Naive thymus-derived CD4-positive, alpha-beta T cell (primary cell): ENCODE measurements around the gene ACIN1. TPM values are rescaled to one million over a fixed set of nuclear protein-coding genes. Genes with fewer than 3 reads are reported as not detected.

Experiments
- ATAC-seq: fragments of 150-1000 bp; cut with Tn5 transposase; 2 replicates; pipeline ENCODE4 v1.10.0; 2021; ENCODE audit warnings: mild to moderate bottlenecking, moderate library complexity
- CTCF ChIA-PET: fragments of 350-600 bp; sonication (Branson Sonifier 250); formaldehyde crosslinking; loops from one replicate; lab custom pipeline; 2021; ENCODE audit warnings: antibody characterized with exemption; lab: Charles Lee
- POLR2A ChIA-PET: fragments of 350-600 bp; sonication (Branson Sonifier 250); formaldehyde crosslinking; loops from one replicate; lab custom pipeline; 2021; ENCODE audit warnings: antibody characterized with exemption, inconsistent platforms; lab: Charles Lee
- DNase-seq, 9 donors: peaks; one replicate each; pipeline versions ENCODE4 v3.0.0 to v3.0.0-alpha.2; 2020 to 2022; ENCODE audit warnings: mixed read lengths in 1 of 9
- H3K27ac ChIP-seq: one replicate; pipeline ENCODE4 v1.7.0; 2013; ENCODE audit warnings: mild to moderate bottlenecking, low read depth, low read length, moderate library complexity
- H3K27me3 ChIP-seq, 2 donors: one replicate each; pipeline ENCODE4 v1.7.0; 2013; ENCODE audit warnings: low read length in 2 of 2, mild to moderate bottlenecking in 2 of 2, moderate library complexity in 2 of 2; ENCODE audit not compliant: control insufficient read depth in 2 of 2, insufficient read depth in 2 of 2
- H3K36me3 ChIP-seq, 3 experiments: 1 replicate in 2 of 3; 2 replicates in 1 of 3; pipeline ENCODE4 v1.7.0; 2013; ENCODE audit warnings: low read length in 3 of 3, mild to moderate bottlenecking in 3 of 3, moderate library complexity in 1 of 3; ENCODE audit not compliant: insufficient read depth in 3 of 3, control insufficient read depth in 2 of 3
- H3K4me1 ChIP-seq, 2 donors: one replicate each; pipeline ENCODE4 v1.7.0; 2013; ENCODE audit warnings: low read length in 2 of 2, mild to moderate bottlenecking in 2 of 2, moderate library complexity in 1 of 2; ENCODE audit not compliant: control insufficient read depth in 2 of 2, insufficient read depth in 2 of 2
- H3K4me3 ChIP-seq: 2 replicates; pipeline ENCODE4 v1.7.0; 2013; ENCODE audit warnings: mild to moderate bottlenecking, low read length
- H3K9me3 ChIP-seq, 3 experiments: 1 replicate in 2 of 3; 2 replicates in 1 of 3; pipeline ENCODE4 v1.7.0; 2013; ENCODE audit warnings: low read length in 3 of 3; ENCODE audit not compliant: control insufficient read depth in 2 of 3
- H3K27ac Mint-ChIP-seq, 9 donors: one replicate each; pipeline ENCODE4 v1.8.0; 2020 to 2022; ENCODE audit warnings: mixed read lengths in 9 of 9, mild to moderate bottlenecking in 8 of 9, moderate library complexity in 5 of 9, inconsistent platforms in 2 of 9
- H3K27me3 Mint-ChIP-seq, 5 donors: one replicate each; pipeline ENCODE4 v1.8.0; 2021 to 2022; ENCODE audit warnings: mixed read lengths in 5 of 5, mild to moderate bottlenecking in 1 of 5
- H3K36me3 Mint-ChIP-seq, 5 donors: one replicate each; pipeline ENCODE4 v1.8.0; 2020 to 2022; ENCODE audit warnings: mixed read lengths in 5 of 5, mild to moderate bottlenecking in 3 of 5, inconsistent platforms in 1 of 5
- H3K4me1 Mint-ChIP-seq, 7 donors: one replicate each; pipeline ENCODE4 v1.8.0; 2020 to 2022; ENCODE audit warnings: mixed read lengths in 7 of 7, mild to moderate bottlenecking in 3 of 7, inconsistent platforms in 1 of 7
- H3K4me3 Mint-ChIP-seq, 10 donors: one replicate each; pipeline ENCODE4 v1.8.0; 2020 to 2022; ENCODE audit warnings: mild to moderate bottlenecking in 10 of 10, mixed read lengths in 10 of 10, moderate library complexity in 6 of 10, inconsistent platforms in 2 of 10
- H3K9me3 Mint-ChIP-seq, 11 donors: one replicate each; pipeline ENCODE4 v1.8.0; 2020 to 2022; ENCODE audit warnings: mixed read lengths in 11 of 11, mild to moderate bottlenecking in 4 of 11, inconsistent platforms in 1 of 11, moderate library complexity in 1 of 11
- intact Hi-C, 2 donors: fragments of 100-400 bp; cut with micrococcal nuclease; formaldehyde crosslinking; loops; one replicate each; pipeline ENCODE4 v1.15.1; 2023
- polyA plus RNA-seq, 2 donors: library from polyadenylated mRNA; unstranded; fragments of 300-500 nt; fragmentation: Illumina TruSeq; gene quantifications; one replicate each; pipeline ENCODE4 v1.2.3, GENCODE V29; 2021
- total RNA-seq, 6 experiments: library from RNA in 5 of 6; stranded (reverse) in 5 of 6; gene quantifications; 1 replicate in 5 of 6; 2 replicates in 1 of 6; pipeline ENCODE4 v1.2.3 and lab custom pipeline; 2021 to 2026

ACIN1 gene
- total and polyA plus RNA-seq, 7 experiments from 2014 or later: 8.7 to 360 (median 241) TPM

DNA sequence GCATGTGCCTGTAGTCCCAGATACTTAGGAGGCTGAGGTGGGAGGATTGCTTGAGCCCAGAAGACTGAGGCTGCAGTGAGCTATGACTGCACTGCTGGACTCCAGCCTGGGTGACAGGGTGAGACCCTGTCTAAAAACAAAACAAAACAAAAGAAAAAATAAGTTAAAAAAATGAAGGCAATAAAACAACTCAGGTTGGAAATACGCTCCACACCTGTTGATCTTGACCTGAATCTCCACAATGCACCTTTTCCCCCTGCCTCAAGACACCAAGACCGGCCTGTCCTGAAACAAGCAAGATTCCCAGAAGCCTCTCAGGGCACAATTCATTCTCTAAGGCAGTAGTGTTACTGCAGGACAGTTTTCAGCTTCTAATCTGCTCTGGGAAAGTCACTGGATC lies 44.9 kb upstream of the ACIN1 start:
- Mint-ChIP-seq H3K27ac (no peak overlapping the region), H3K9me3 (no peaks in the 10 kb centered on the region), H3K4me1 (peaks cover 0 to 4% (median 0%) of the 10 kb centered on the region in 7 donors), H3K36me3 (no peaks in the 10 kb centered on the region), H3K27me3 (peaks cover 0 to 18% (median 0%) of the 10 kb centered on the region in 5 donors), H3K4me3 (no peak overlapping the region)
- H3K4me1 ChIP-seq: no peaks in the 10 kb centered on the region
- ATAC-seq: no peak
- intact Hi-C loops: no loop called here
- no peaks in the 10 kb centered on the region for H3K36me3 ChIP-seq
- H3K9me3 ChIP-seq: no peaks in the 10 kb centered on the region
- no peak for DNase-seq
- ChIA-PET CTCF (no interaction called here), POLR2A (no interaction called here)
- no peak overlapping the region for H3K4me3 ChIP-seq
- no peaks in the 10 kb centered on the region for H3K27me3 ChIP-seq
- H3K27ac ChIP-seq: no peak overlapping the region

DNA sequence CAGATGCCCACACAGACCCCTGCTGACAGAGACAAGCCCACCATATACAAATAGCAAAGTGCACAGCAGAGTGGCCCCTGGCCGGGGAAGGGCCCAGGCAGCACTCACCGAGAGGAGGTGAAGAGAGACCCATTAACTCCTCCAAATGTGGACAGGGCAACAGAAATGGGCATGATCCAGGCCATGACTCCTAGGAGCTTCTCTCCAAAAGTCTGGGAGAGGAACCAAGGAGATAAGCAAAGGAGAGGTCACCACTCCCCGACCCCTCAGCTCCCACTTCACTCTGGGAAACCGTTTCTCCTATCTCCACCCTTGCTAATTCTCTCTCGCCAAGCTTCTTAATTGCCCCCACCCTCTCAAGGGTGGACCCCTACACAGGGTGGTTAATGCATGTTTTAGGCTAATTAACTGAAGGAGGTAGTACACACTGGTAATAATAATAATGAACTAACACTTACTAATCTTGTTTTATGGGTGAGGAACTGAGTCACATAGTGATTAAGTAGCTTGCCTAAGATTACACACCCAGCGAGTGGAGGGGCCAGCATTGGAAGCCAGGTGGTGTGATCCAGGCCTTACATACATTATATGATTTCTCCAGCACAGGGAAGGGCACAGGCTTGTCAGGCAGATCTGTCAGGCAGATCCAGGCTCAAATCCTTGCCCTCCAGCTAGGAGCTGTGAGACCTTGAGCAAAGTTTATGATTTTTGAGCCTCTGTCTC lies 43.0 kb upstream of the ACIN1 start:
- no peaks in the 10 kb centered on the region for H3K27me3 ChIP-seq
- no peak overlapping the region for H3K27ac ChIP-seq
- ChIA-PET CTCF (interaction anchor here (0.7 kb wide), 1 partner anchor 793 kb away, joined by 3 read pairs; no protein-coding TSS in a partner anchor), POLR2A (no interaction called here)
- Mint-ChIP-seq H3K27ac (no peak overlapping the region), H3K36me3 (no peaks in the 10 kb centered on the region), H3K27me3 (peaks cover 0 to 10% (median 0%) of the 10 kb centered on the region in 5 donors), H3K9me3 (no peaks in the 10 kb centered on the region), H3K4me1 (peaks cover 0 to 4% (median 0%) of the 10 kb centered on the region in 7 donors), H3K4me3 (no peak overlapping the region)
- H3K4me3 ChIP-seq: no peak overlapping the region
- H3K36me3 ChIP-seq: no peaks in the 10 kb centered on the region
- DNase-seq: no peak
- no peak for ATAC-seq
- H3K9me3 ChIP-seq: no peaks in the 10 kb centered on the region
- H3K4me1 ChIP-seq: no peaks in the 10 kb centered on the region
- intact Hi-C loops: no loop called here

DNA sequence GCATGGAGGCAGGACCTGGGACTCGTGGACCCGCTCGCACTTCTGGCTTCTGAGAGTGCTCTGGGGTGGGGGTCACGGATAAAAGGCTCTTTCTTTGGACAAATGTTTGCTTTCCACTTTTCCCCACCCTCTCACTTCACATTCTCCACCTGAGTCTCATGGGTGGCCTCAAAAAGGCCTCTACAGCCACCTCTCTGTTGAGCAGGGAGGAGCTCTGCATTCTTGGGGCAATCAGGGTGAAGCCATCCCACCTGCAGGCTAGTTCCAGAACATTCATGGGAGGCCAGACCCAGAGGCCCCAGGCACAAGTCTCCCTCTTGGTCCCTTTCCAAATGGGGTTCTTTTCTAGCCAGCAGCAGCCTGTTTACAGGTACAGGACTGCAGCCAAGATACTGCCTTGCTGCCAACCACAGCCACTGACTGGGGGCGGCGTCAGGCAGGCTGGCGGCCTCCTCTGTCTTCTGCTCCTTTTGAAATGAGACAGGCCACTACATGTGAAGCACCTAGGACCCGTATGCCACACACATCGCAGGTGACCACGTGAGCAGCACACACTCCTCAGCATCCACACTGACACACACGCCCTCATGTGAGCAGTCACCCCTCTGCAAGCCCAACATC lies 42.4 kb upstream of the ACIN1 start:
- H3K9me3 Mint-ChIP-seq: no peaks in the 10 kb centered on the region
- intact Hi-C loops: no loop called here
- H3K27me3 ChIP-seq: no peaks in the 10 kb centered on the region
- no peaks in the 10 kb centered on the region for H3K36me3 ChIP-seq
- ATAC-seq (no peak), DNase-seq (no peak)
- peaks cover 0 to 10% (median 0%) of the 10 kb centered on the region in 5 donors for H3K27me3 Mint-ChIP-seq
- ChIA-PET CTCF (interaction anchor here (0.7 kb wide), 1 partner anchor 794 kb away, joined by 3 read pairs; no protein-coding TSS in a partner anchor), POLR2A (no interaction called here)
- peaks cover 0 to 4% (median 0%) of the 10 kb centered on the region in 7 donors for H3K4me1 Mint-ChIP-seq
- no peaks in the 10 kb centered on the region for H3K36me3 Mint-ChIP-seq
- no peak overlapping the region for H3K27ac ChIP-seq
- H3K9me3 ChIP-seq: no peaks in the 10 kb centered on the region
- no peak overlapping the region for H3K27ac Mint-ChIP-seq
- no peaks in the 10 kb centered on the region for H3K4me1 ChIP-seq
- H3K4me3 ChIP-seq: no peak overlapping the region
- no peak overlapping the region for H3K4me3 Mint-ChIP-seq

DNA sequence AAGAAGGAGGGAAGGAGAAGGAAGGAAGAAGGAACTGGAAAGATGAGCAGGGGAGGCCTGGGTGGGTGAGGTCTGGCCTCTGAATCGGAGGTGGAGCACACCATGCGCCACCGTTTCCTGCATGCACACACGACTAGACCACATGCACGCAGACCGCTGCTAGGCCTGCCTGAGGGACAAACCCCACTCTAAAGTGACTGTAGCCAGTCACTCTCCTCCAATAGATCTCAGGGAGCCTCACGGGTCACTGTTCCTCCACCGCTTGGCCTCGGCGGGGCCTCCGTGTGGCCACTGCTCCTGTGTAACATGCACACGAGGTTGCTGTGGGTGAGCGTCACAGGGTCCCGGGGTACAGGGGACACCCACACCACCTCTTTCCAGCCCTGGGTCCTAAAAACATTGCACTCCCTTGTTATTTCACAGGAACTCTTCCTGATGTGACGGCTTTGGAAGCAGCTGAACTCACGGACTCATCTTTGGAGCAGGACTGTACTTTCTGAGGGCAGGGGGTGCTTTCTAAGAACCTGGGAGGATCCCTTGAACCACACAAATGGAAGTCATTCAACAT lies 41.7 kb upstream of the ACIN1 start:
- POLR2A ChIA-PET: interaction anchor here (0.6 kb wide), 1 partner anchor 64 kb away, joined by 3 read pairs; no protein-coding TSS in a partner anchor
- peaks cover 0 to 4% (median 0%) of the 10 kb centered on the region in 7 donors for H3K4me1 Mint-ChIP-seq

DNA sequence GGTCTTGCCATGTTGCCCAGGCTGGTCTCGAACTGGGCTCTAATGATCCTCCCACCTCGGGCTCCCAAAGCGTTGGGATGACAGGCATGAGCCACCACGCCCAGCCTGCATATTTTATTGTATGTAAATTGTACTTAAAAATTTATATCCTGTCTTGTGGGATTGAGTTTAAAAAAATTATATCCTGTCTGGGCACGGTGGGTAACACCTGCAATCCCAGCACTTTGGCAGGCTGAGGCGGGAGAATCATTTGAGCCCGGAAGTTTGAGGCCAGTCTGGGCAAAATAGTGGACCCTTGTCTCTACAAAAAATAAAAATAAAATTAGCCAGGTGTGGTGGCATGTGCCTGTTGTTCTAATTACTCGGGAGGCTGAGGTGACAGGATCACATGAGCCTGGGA lies 38.0 kb upstream of the ACIN1 start:
- Histone ChIP-seq H3K4me3 (no peak overlapping the region), H3K9me3 (no peaks in the 10 kb centered on the region), H3K27me3 (no peaks in the 10 kb centered on the region), H3K4me1 (no peaks in the 10 kb centered on the region), H3K36me3 (no peaks in the 10 kb centered on the region), H3K27ac (no peak overlapping the region)
- intact Hi-C loops: no loop called here
- Mint-ChIP-seq H3K27ac (no peak overlapping the region), H3K4me3 (no peak overlapping the region), H3K4me1 (peaks cover 0 to 6% (median 0%) of the 10 kb centered on the region in 7 donors), H3K36me3 (peaks cover 0 to 4% (median 0%) of the 10 kb centered on the region in 5 donors), H3K27me3 (peaks cover 0 to 11% (median 0%) of the 10 kb centered on the region in 5 donors), H3K9me3 (no peaks in the 10 kb centered on the region)
- DNase-seq (no peak), ATAC-seq (no peak)
- ChIA-PET POLR2A (interaction anchor here (0.6 to 0.7 kb wide), 2 partner anchors 243 to 471 kb away, joined by 3 read pairs; no protein-coding TSS in a partner anchor), CTCF (no interaction called here)

More for the DNA sequence above, 41.7 kb upstream of the ACIN1 start:
- no peaks in the 10 kb centered on the region for H3K36me3 ChIP-seq
- H3K27me3 ChIP-seq: no peaks in the 10 kb centered on the region
- ATAC-seq (no peak), DNase-seq (no peak)
- H3K4me3 ChIP-seq: no peak overlapping the region
- no peaks in the 10 kb centered on the region for H3K4me1 ChIP-seq
- H3K9me3 ChIP-seq: no peaks in the 10 kb centered on the region
- Mint-ChIP-seq H3K27me3 (peaks cover 0 to 10% (median 0%) of the 10 kb centered on the region in 5 donors), H3K27ac (peak overlapping the region in 1 of 9 donors; percentile 38), H3K9me3 (no peaks in the 10 kb centered on the region), H3K4me3 (no peak overlapping the region), H3K36me3 (no peaks in the 10 kb centered on the region)
- intact Hi-C loops: no loop called here
- CTCF ChIA-PET: interaction anchor here (0.9 kb wide), 1 partner anchor 17 kb away, joined by 3 read pairs; no protein-coding TSS in a partner anchor
- H3K27ac ChIP-seq: no peak overlapping the region

DNA sequence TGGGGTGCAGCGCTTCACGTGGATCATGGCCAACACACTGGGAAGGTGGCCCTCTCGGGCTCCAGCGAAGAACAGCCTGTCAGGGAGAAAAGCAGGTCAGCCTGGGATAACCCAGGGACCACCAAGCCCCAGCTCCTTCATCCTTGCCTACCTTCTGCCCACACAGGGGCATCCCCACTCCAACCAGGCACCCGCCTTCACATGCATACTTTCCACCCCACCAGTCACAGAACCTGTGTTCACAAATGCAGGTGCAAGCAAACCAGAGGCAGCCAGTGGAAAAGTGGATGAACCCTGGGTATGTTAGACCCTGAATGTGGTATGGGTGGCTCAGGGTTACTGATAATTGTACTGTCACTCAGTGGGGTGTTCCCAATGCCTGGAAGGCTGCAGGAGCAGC lies 36.5 kb upstream of the ACIN1 start:
- H3K36me3 Mint-ChIP-seq: peaks cover 0 to 4% (median 0%) of the 10 kb centered on the region in 5 donors
- no peaks in the 10 kb centered on the region for H3K36me3 ChIP-seq
- H3K27me3 ChIP-seq: no peaks in the 10 kb centered on the region
- H3K4me1 Mint-ChIP-seq: peaks cover 0 to 9% (median 0%) of the 10 kb centered on the region in 7 donors
- DNase-seq (no peak), ATAC-seq (no peak)
- H3K27me3 Mint-ChIP-seq: peaks cover 0 to 11% (median 0%) of the 10 kb centered on the region in 5 donors
- no peaks in the 10 kb centered on the region for H3K9me3 Mint-ChIP-seq
- H3K4me1 ChIP-seq: no peaks in the 10 kb centered on the region
- no peaks in the 10 kb centered on the region for H3K9me3 ChIP-seq
- no peak overlapping the region for H3K4me3 Mint-ChIP-seq
- POLR2A ChIA-PET: no interaction called here
- H3K27ac ChIP-seq: no peak overlapping the region
- CTCF ChIA-PET: interaction anchor here (0.9 to 2.6 kb wide), 2 partner anchors 11 to 54 kb away, joined by 3 to 16 read pairs; no protein-coding TSS in a partner anchor
- intact Hi-C loops: no loop called here
- H3K27ac Mint-ChIP-seq: no peak overlapping the region
- no peak overlapping the region for H3K4me3 ChIP-seq
